Measurements from ENCODE around the gene ACP1. TPM values are rescaled to one million over a fixed set of nuclear protein-coding genes. Genes with fewer than 3 reads are reported as not detected.

ACP1 gene
- total RNA-seq, 4 donors from 2014 or later = 62.3 to 69.0 (median 65.3) TPM

GRCh38 chr2:262117-262516, 2.6 kb upstream of the ACP1 start:
- no peak for DNase-seq (ENCODE audit: low spot score)
- TF ChIP-seq CTCF (IDR thresholded peaks at IDR 0.05) = no peak

GRCh38 chr2:263022-263738, 1.6 kb upstream of the ACP1 start:
- DNase-seq (ENCODE audit: low spot score) (no peak), ATAC-seq (ENCODE audit: low FRiP score) (no peak)
- no peak for TF ChIP-seq CTCF (IDR thresholded peaks at IDR 0.05)

More at GRCh38 chr2:262117-262516, 2.6 kb upstream of the ACP1 start:
- no peak for ATAC-seq (ENCODE audit: low FRiP score)

- DNase-seq (ENCODE audit: low spot score) (no peak), ATAC-seq (ENCODE audit: low FRiP score) (peak; percentile 21)
- no peak for TF ChIP-seq CTCF (IDR thresholded peaks at IDR 0.05)
Measured at GRCh38 chr2:263774-264492, 814 bp upstream of the ACP1 start, which contains the start of gene SH3YL1. TSS of gene SH3YL1 (minus strand) at chr2:264032. CDS start at chr2:263984, 48 bp downstream.

- ATAC-seq (ENCODE audit: low FRiP score) (no peak), DNase-seq (ENCODE audit: low spot score) (no peak)
- no peak for TF ChIP-seq CTCF (IDR thresholded peaks at IDR 0.05)
Measured at GRCh38 chr2:268323-268722, 3.6 kb downstream of the ACP1 start.

GRCh38 chr2:269356-270030, 4.7 kb downstream of the ACP1 start:
- no peak for DNase-seq (ENCODE audit: low spot score)
- TF ChIP-seq CTCF (IDR thresholded peaks at IDR 0.05) = no peak
- no peak for ATAC-seq (ENCODE audit: low FRiP score)

- DNase-seq (ENCODE audit: low spot score) (no peak), ATAC-seq (ENCODE audit: low FRiP score) (no peak)
- TF ChIP-seq CTCF (IDR thresholded peaks at IDR 0.05) = no peak
Measured at GRCh38 chr2:270861-271260, 6.1 kb downstream of the ACP1 start.
